ENCODE data around the gene ATG101. TPM values are rescaled to one million over a fixed set of nuclear protein-coding genes. Genes with fewer than 3 reads are reported as not detected.

The ATG101 gene
- total RNA-seq, 1 experiment from 2014 or later, result 64.9 TPM

DNA sequence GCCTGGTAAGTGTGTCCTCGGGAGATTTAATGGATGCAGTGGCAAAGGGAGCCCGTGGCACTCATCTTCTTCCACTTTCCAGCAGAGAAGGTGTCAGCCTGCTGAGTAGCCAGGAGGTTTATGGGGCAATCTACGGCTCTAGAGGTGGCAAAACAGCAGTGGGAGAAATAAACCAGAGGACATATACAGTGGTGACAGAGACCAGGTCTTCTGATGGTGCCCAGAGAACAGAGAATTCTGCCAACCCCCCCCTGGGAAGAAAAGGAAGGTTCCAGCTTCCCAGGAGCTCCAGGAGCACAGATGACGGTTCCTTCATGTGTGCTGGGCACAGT is 52.7 kb downstream of the ATG101 start:
- Histone ChIP-seq H3K27ac (ENCODE audit: low read length) (no peak overlapping the region), H3K4me3 (ENCODE audit: low read depth in 2 of 2, low read length in 2 of 2) (no peak overlapping the region), H3K4me1 (ENCODE audit: control insufficient read depth, insufficient read depth, low read length) (no peaks in the 10 kb centered on the region), H3K36me3 (ENCODE audit: control insufficient read depth, insufficient read depth, low read length) (no peaks in the 10 kb centered on the region), H3K9me3 (ENCODE audit: control insufficient read depth, insufficient read depth, low read depth, low read length) (no peaks in the 10 kb centered on the region), H3K27me3 (ENCODE audit: control insufficient read depth, insufficient read depth, low read length) (no peaks in the 10 kb centered on the region)
- POLR2A ChIA-PET, result no interaction called here
- no peak for ATAC-seq
- no TSS peak for BruUV-seq (replicated peaks)
- intact Hi-C loops (cut with micrococcal nuclease; ENCODE audit: unreplicated experiment), result loop anchor here (5.0 kb wide), 1 partner anchor 95 kb away; no protein-coding TSS in a partner anchor
- TF ChIP-seq POLR2AphosphoS5 (IDR thresholded peaks at IDR 0.05; ENCODE audit: low read depth, low read length) (no peak), TCF7L2 (IDR thresholded peaks at IDR 0.05; ENCODE audit: low read depth, low read length) (no peak), REST (IDR thresholded peaks at IDR 0.05; ENCODE audit: insufficient read depth in 1 of 2, low read depth in 2 of 2, low read length in 1 of 2) (no peak), SIN3A (IDR thresholded peaks at IDR 0.05; ENCODE audit: borderline replicate concordance, insufficient read depth, low read depth, low read length) (no peak)
- TF ChIP-seq, protein P1, sequence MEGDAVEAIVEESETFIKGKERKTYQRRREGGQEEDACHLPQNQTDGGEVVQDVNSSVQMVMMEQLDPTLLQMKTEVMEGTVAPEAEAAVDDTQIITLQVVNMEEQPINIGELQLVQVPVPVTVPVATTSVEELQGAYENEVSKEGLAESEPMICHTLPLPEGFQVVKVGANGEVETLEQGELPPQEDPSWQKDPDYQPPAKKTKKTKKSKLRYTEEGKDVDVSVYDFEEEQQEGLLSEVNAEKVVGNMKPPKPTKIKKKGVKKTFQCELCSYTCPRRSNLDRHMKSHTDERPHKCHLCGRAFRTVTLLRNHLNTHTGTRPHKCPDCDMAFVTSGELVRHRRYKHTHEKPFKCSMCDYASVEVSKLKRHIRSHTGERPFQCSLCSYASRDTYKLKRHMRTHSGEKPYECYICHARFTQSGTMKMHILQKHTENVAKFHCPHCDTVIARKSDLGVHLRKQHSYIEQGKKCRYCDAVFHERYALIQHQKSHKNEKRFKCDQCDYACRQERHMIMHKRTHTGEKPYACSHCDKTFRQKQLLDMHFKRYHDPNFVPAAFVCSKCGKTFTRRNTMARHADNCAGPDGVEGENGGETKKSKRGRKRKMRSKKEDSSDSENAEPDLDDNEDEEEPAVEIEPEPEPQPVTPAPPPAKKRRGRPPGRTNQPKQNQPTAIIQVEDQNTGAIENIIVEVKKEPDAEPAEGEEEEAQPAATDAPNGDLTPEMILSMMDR (IDR thresholded peaks at IDR 0.05), result no peak
- CTCF ChIA-PET, result interaction anchor here (0.6 to 4.6 kb wide), 4 partner anchors 79 to 222 kb away, joined by 3 to 24 read pairs (median 7); no protein-coding TSS in a partner anchor
- no peak for DNase-seq (ENCODE audit: low read depth, low spot score)
- in situ Hi-C loops (cut with HindIII; ENCODE audit: low pct_unique_long_range_greater_than_20kb, low sequenced_read_pairs), result no loop called here

- in situ Hi-C loops (cut with HindIII; ENCODE audit: low pct_unique_long_range_greater_than_20kb, low sequenced_read_pairs), result no loop called here
- ATAC-seq (no peak), DNase-seq (ENCODE audit: low read depth, low spot score) (no peak)
- no peaks in the 10 kb centered on the region for H3K27me3 ChIP-seq (ENCODE audit: control insufficient read depth, insufficient read depth, low read length)
- intact Hi-C loops (cut with micrococcal nuclease; ENCODE audit: unreplicated experiment), result loop anchor here (5.0 kb wide), 1 partner anchor 96 kb away; no protein-coding TSS in a partner anchor
- no TSS peak for BruUV-seq (replicated peaks)
- no peaks in the 10 kb centered on the region for H3K9me3 ChIP-seq (ENCODE audit: control insufficient read depth, insufficient read depth, low read depth, low read length)
- TF ChIP-seq TCF7L2 (IDR thresholded peaks at IDR 0.05; ENCODE audit: low read depth, low read length), result no peak
- TF ChIP-seq REST (IDR thresholded peaks at IDR 0.05; ENCODE audit: insufficient read depth in 1 of 2, low read depth in 2 of 2, low read length in 1 of 2), result no peak
- TF ChIP-seq, protein P1 (IDR thresholded peaks at IDR 0.05), result no peak
- TF ChIP-seq SIN3A (IDR thresholded peaks at IDR 0.05; ENCODE audit: borderline replicate concordance, insufficient read depth, low read depth, low read length), result no peak
- TF ChIP-seq POLR2AphosphoS5 (IDR thresholded peaks at IDR 0.05; ENCODE audit: low read depth, low read length), result no peak
- H3K27ac ChIP-seq (ENCODE audit: low read length), result no peak overlapping the region
- CTCF ChIA-PET, result interaction anchor here (1.0 to 4.6 kb wide), 3 partner anchors 79 to 97 kb away, joined by 3 to 24 read pairs (median 7); no protein-coding TSS in a partner anchor
- POLR2A ChIA-PET, result interaction anchor here (0.6 kb wide), 1 partner anchor 923 kb away, joined by 20 read pairs; no protein-coding TSS in a partner anchor
- H3K4me1 ChIP-seq (ENCODE audit: control insufficient read depth, insufficient read depth, low read length), result no peaks in the 10 kb centered on the region
- no peaks in the 10 kb centered on the region for H3K36me3 ChIP-seq (ENCODE audit: control insufficient read depth, insufficient read depth, low read length)
- no peak overlapping the region for H3K4me3 ChIP-seq (ENCODE audit: low read depth in 2 of 2, low read length in 2 of 2)
Measured at GRCh38 chr12:52122904-52123303, 53.1 kb downstream of the ATG101 start.
